SK-N-SH (cell line): Measurements from ENCODE around the gene MAU2. TPM values are rescaled to one million over a fixed set of nuclear protein-coding genes. Genes with fewer than 3 reads are reported as not detected.

Experiments used
- CTCF ChIA-PET: fragments of 300-600, 350-600 bp; formaldehyde crosslinking; extraction: SDS; loops from one replicate; lab custom pipeline; 2021; lab: Yijun Ruan, JAX
- POLR2A ChIA-PET: fragments of 350-600 bp; sonication (Branson Sonifier 250); formaldehyde crosslinking; extraction: SDS; loops from one replicate; lab custom pipeline; 2020; ENCODE audit warnings: antibody characterized with exemption, inconsistent platforms; lab: Yijun Ruan, JAX
- DNase-seq: peaks from one replicate; pipeline ENCODE4 v3.0.0; 2012
- H2AFZ ChIP-seq: fragments of 200-600 bp; sonication (generic); 2 replicates; pipeline ENCODE4 v1.8.1; 2016; ENCODE audit warnings: antibody characterized with exemption, mild to moderate bottlenecking, low read depth
- H3F3A ChIP-seq: fragments of 200-600 bp; sonication (generic); replicated peaks from 2 replicates; pipeline ENCODE3; 2016; ENCODE audit warnings: antibody characterized with exemption, mild to moderate bottlenecking; ENCODE audit not compliant: insufficient read depth
- H3K27ac ChIP-seq, 2 experiments: fragments of 200-500 bp in 1 of 2; fragments of 200-600 bp in 1 of 2; sonication (Bioruptor generic) in 1 of 2; sonication (generic), shearing (Covaris generic) in 1 of 2; 2 replicates each; pipeline versions ENCODE4 v1.5.1 to v1.6.1; 2014 to 2016; ENCODE audit warnings: low read depth in 2 of 2, inconsistent platforms in 1 of 2, low read length in 1 of 2, mild to moderate bottlenecking in 1 of 2, mixed read lengths in 1 of 2
- H3K27me3 ChIP-seq: fragments of 200-600 bp; sonication (generic), shearing (Covaris generic); 2 replicates; pipeline ENCODE4 v1.6.1; 2016; ENCODE audit warnings: mixed run types; ENCODE audit not compliant: insufficient read depth
- H3K36me3 ChIP-seq, 2 experiments: fragments of 200-500 bp in 1 of 2; fragments of 200-600 bp in 1 of 2; sonication (Bioruptor generic) in 1 of 2; sonication (generic) in 1 of 2; replicated peaks in 1 of 2; 2 replicates each; pipeline versions ENCODE3 to v1.5.1; 2014 to 2016; ENCODE audit warnings: low read length in 1 of 2, mild to moderate bottlenecking in 1 of 2; ENCODE audit not compliant: insufficient read depth in 2 of 2, control insufficient read depth in 1 of 2
- H3K4me1 ChIP-seq, 2 experiments: fragments of 200-500 bp in 1 of 2; fragments of 200-600 bp in 1 of 2; sonication (Bioruptor generic) in 1 of 2; sonication (generic), shearing (Covaris generic) in 1 of 2; 2 replicates each; pipeline versions ENCODE4 v1.5.1 to v1.6.1; 2014 to 2016; ENCODE audit warnings: low read depth in 1 of 2, low read length in 1 of 2, mixed run types in 1 of 2; ENCODE audit not compliant: insufficient read depth in 2 of 2, control insufficient read depth in 1 of 2
- H3K4me2 ChIP-seq: fragments of 200-600 bp; sonication (generic), shearing (Covaris generic); 2 replicates; pipeline ENCODE4 v1.6.1; 2017; ENCODE audit warnings: mixed run types
- H3K4me3 ChIP-seq, 2 experiments: fragments of 200-500 bp in 1 of 2; fragments of 200-600 bp in 1 of 2; sonication (Bioruptor generic) in 1 of 2; sonication (generic), shearing (Covaris generic) in 1 of 2; 2 replicates each; pipeline versions ENCODE4 v1.5.1 to v1.8.1; 2014 to 2016; ENCODE audit warnings: low read depth in 2 of 2, inconsistent platforms in 1 of 2, low read length in 1 of 2, mild to moderate bottlenecking in 1 of 2, mixed read lengths in 1 of 2, moderate library complexity in 1 of 2
- H3K79me2 ChIP-seq: fragments of 200-600 bp; sonication (generic); 2 replicates; pipeline ENCODE4 v1.8.1; 2017; ENCODE audit warnings: mild to moderate bottlenecking; ENCODE audit not compliant: insufficient read depth
- H3K9ac ChIP-seq: fragments of 200-600 bp; sonication (generic); 2 replicates; pipeline ENCODE4 v1.6.1; 2017; ENCODE audit warnings: mixed run types
- H3K9me2 ChIP-seq: fragments of 200-600 bp; sonication (generic); 2 replicates; pipeline ENCODE4 v1.6.1; 2017; ENCODE audit warnings: mixed run types
- H3K9me3 ChIP-seq: fragments of 200-600 bp; sonication (generic); 2 replicates; pipeline ENCODE4 v1.6.1; 2017; ENCODE audit warnings: mixed run types, mild to moderate bottlenecking, moderate library complexity
- H4K20me1 ChIP-seq: fragments of 200-600 bp; sonication (generic); 2 replicates; pipeline ENCODE4 v1.6.1; 2017; ENCODE audit warnings: mild to moderate bottlenecking, mixed run types; ENCODE audit not compliant: insufficient read depth
- EZH2phosphoT487 ChIP-seq: fragments of 200-600 bp; sonication (generic); IDR thresholded peaks from 2 replicates; pipeline ENCODE4 v1.6.1; 2017; ENCODE audit warnings: low read depth, mixed run types, mild to moderate bottlenecking, antibody characterized with exemption, moderate library complexity, borderline replicate concordance
- FOXM1 ChIP-seq: IDR thresholded peaks from 2 replicates; pipeline ENCODE4 v1.4.0; 2012; ENCODE audit warnings: low read depth, mild to moderate bottlenecking
- JUND ChIP-seq: IDR thresholded peaks from 2 replicates; pipeline ENCODE4 v1.4.0; 2012
- NRF1 ChIP-seq: IDR thresholded peaks from 2 replicates; pipeline ENCODE4 v1.6.1; 2012; ENCODE audit warnings: low read depth, mild to moderate bottlenecking, low read length
- POLR2AphosphoS5 ChIP-seq: IDR thresholded peaks from 2 replicates; pipeline ENCODE4 v1.6.1; 2012; ENCODE audit warnings: low read depth, low read length
- RAD21 ChIP-seq: IDR thresholded peaks from 2 replicates; pipeline ENCODE4 v1.6.1; 2012; ENCODE audit warnings: mild to moderate bottlenecking, low read length
- RCOR1 ChIP-seq: fragments of 150-350 bp; IDR thresholded peaks from 2 replicates; pipeline ENCODE4 v1.6.1; 2017; ENCODE audit warnings: antibody characterized with exemption, low read length
- SMC3 ChIP-seq: IDR thresholded peaks from 2 replicates; pipeline ENCODE4 v1.6.1; 2012; ENCODE audit warnings: low read depth, low read length, improper control_type of control experiment
- TCF12 ChIP-seq: IDR thresholded peaks from 2 replicates; pipeline ENCODE4 v1.4.0; 2012
- WGBS: methylation state at CpG from one replicate; pipeline ENCODE4 v1.1.6; 2017; ENCODE audit warnings: low lambda C conversion rate; 5-methylcytosine and 5-hydroxymethylcytosine counted together
- polyA plus RNA-seq, 3 experiments: library from polyadenylated mRNA; depleted of rRNA; stranded (reverse); fragments of >200 nt; gene quantifications; 2 replicates each; pipeline ENCODE4 v1.2.3, GENCODE V29; 2012
- TF ChIP-seq, protein P1 (sequence below): IDR thresholded peaks from 2 replicates; pipeline ENCODE4 v1.6.1; 2012; ENCODE audit warnings: mild to moderate bottlenecking, low read depth, low read length, moderate library complexity
- TF ChIP-seq, protein P2 (sequence below): fragments of 200-600 bp; sonication (generic); IDR thresholded peaks from 2 replicates; pipeline ENCODE4 v1.6.1; 2017; ENCODE audit warnings: antibody characterized with exemption, mild to moderate bottlenecking, moderate library complexity
- TF ChIP-seq, protein P3 (sequence below): IDR thresholded peaks from 2 replicates; pipeline ENCODE4 v1.4.0; 2012; ENCODE audit warnings: low read depth, borderline replicate concordance

The MAU2 gene
- polyA plus RNA-seq, 1 of the 3 experiments (the other 2 are of a cell fraction), result 17.6 TPM

DNA sequence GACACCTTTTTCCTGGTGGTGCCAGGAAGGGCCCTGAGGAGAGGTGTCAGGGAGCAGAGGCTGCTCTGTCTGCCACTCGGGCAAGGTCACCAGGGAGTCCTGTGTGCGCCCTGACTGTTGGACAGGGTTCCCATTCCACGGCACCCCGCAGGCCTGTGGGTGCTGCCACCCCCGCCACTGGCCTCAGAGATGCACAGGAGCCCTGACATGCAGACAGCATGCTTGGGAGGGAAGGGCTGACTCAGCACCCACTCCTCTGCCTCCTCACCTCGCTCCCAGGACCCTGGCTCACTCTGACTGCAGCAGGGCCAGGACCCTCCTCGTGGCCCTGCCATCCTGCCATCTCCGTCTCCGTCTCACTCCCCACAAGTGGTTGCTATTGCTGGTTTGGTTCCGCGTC lies 25.3 kb downstream of the MAU2 start:
- ChIA-PET CTCF (no interaction called here), POLR2A (no interaction called here)
- no peak for DNase-seq
- peaks cover 21 to 73% of the 10 kb centered on the region in 2 experiments for H3K36me3 ChIP-seq
- no peak overlapping the region for H3K27ac ChIP-seq
- WGBS, result 97% methylated on average over 5 of the region's 11 CpGs
- H3K27me3 ChIP-seq, result no peaks in the 10 kb centered on the region
- no peaks in the 10 kb centered on the region for H3F3A ChIP-seq
- H3K4me1 ChIP-seq, result no peaks in the 10 kb centered on the region
- no peaks in the 10 kb centered on the region for H3K79me2 ChIP-seq
- no peak overlapping the region for H3K4me3 ChIP-seq
- no peaks in the 10 kb centered on the region for H4K20me1 ChIP-seq
- TF ChIP-seq, protein P1, sequence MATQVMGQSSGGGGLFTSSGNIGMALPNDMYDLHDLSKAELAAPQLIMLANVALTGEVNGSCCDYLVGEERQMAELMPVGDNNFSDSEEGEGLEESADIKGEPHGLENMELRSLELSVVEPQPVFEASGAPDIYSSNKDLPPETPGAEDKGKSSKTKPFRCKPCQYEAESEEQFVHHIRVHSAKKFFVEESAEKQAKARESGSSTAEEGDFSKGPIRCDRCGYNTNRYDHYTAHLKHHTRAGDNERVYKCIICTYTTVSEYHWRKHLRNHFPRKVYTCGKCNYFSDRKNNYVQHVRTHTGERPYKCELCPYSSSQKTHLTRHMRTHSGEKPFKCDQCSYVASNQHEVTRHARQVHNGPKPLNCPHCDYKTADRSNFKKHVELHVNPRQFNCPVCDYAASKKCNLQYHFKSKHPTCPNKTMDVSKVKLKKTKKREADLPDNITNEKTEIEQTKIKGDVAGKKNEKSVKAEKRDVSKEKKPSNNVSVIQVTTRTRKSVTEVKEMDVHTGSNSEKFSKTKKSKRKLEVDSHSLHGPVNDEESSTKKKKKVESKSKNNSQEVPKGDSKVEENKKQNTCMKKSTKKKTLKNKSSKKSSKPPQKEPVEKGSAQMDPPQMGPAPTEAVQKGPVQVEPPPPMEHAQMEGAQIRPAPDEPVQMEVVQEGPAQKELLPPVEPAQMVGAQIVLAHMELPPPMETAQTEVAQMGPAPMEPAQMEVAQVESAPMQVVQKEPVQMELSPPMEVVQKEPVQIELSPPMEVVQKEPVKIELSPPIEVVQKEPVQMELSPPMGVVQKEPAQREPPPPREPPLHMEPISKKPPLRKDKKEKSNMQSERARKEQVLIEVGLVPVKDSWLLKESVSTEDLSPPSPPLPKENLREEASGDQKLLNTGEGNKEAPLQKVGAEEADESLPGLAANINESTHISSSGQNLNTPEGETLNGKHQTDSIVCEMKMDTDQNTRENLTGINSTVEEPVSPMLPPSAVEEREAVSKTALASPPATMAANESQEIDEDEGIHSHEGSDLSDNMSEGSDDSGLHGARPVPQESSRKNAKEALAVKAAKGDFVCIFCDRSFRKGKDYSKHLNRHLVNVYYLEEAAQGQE, result no peak
- TF ChIP-seq SMC3 (no peak), RAD21 (no peak), RCOR1 (no peak), NRF1 (no peak), TCF12 (no peak), POLR2AphosphoS5 (no peak), JUND (no peak), EZH2phosphoT487 (no peak), FOXM1 (no peak)
- TF ChIP-seq, protein P2, sequence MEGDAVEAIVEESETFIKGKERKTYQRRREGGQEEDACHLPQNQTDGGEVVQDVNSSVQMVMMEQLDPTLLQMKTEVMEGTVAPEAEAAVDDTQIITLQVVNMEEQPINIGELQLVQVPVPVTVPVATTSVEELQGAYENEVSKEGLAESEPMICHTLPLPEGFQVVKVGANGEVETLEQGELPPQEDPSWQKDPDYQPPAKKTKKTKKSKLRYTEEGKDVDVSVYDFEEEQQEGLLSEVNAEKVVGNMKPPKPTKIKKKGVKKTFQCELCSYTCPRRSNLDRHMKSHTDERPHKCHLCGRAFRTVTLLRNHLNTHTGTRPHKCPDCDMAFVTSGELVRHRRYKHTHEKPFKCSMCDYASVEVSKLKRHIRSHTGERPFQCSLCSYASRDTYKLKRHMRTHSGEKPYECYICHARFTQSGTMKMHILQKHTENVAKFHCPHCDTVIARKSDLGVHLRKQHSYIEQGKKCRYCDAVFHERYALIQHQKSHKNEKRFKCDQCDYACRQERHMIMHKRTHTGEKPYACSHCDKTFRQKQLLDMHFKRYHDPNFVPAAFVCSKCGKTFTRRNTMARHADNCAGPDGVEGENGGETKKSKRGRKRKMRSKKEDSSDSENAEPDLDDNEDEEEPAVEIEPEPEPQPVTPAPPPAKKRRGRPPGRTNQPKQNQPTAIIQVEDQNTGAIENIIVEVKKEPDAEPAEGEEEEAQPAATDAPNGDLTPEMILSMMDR, result no peak
- TF ChIP-seq, protein P3, sequence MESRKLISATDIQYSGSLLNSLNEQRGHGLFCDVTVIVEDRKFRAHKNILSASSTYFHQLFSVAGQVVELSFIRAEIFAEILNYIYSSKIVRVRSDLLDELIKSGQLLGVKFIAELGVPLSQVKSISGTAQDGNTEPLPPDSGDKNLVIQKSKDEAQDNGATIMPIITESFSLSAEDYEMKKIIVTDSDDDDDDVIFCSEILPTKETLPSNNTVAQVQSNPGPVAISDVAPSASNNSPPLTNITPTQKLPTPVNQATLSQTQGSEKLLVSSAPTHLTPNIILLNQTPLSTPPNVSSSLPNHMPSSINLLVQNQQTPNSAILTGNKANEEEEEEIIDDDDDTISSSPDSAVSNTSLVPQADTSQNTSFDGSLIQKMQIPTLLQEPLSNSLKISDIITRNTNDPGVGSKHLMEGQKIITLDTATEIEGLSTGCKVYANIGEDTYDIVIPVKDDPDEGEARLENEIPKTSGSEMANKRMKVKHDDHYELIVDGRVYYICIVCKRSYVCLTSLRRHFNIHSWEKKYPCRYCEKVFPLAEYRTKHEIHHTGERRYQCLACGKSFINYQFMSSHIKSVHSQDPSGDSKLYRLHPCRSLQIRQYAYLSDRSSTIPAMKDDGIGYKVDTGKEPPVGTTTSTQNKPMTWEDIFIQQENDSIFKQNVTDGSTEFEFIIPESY, result no peak
- H3K9me2 ChIP-seq, result no peaks in the 10 kb centered on the region
- H2AFZ ChIP-seq, result no peak overlapping the region
- H3K4me2 ChIP-seq, result no peak overlapping the region
- no peaks in the 10 kb centered on the region for H3K9me3 ChIP-seq
- no peak overlapping the region for H3K9ac ChIP-seq
